HFF-Myc (cell line): ENCODE results near the gene SH2D1B.
A peak's percentile ranks its signal among the peaks of the same experiment; 100 is the strongest.

Source experiments
- DNase-seq: peaks from one replicate; pipeline ENCODE4 v3.0.0-alpha.2; 2011; ENCODE audit warnings: low read depth; ENCODE audit errors: extremely low read depth
- H3K4me3 ChIP-seq: replicated peaks from 2 replicates; pipeline ENCODE4 v1.5.1; 2011; ENCODE audit warnings: low read depth, mild to moderate bottlenecking, control low read depth, low read length
- CTCF ChIP-seq: IDR thresholded peaks from 2 replicates; pipeline ENCODE4 v1.5.1; 2012; ENCODE audit warnings: mild to moderate bottlenecking, low read depth, low read length, control low read depth; ENCODE audit errors: missing control alignments

SH2D1B gene

GRCh38 chr1:162389021-162389818, 22.7 kb downstream of the SH2D1B start:
- H3K4me3 ChIP-seq: no peak overlapping the region
- no peak for TF ChIP-seq CTCF
- peak; percentile 65 for DNase-seq

GRCh38 chr1:162388615-162389014, 23.3 kb downstream of the SH2D1B start:
- DNase-seq: no peak
- no peak overlapping the region for H3K4me3 ChIP-seq
- no peak for TF ChIP-seq CTCF

GRCh38 chr1:162388083-162388594, 23.8 kb downstream of the SH2D1B start:
- no peak for TF ChIP-seq CTCF
- H3K4me3 ChIP-seq: no peak overlapping the region
- DNase-seq: no peak

- no peak overlapping the region for H3K4me3 ChIP-seq
- TF ChIP-seq CTCF: no peak
- DNase-seq: no peak
These were observed 24.5 kb downstream of the SH2D1B start for GRCh38 chr1:162387226-162388082.

- TF ChIP-seq CTCF: no peak
- no peak overlapping the region for H3K4me3 ChIP-seq
- DNase-seq: no peak
These were observed 25.4 kb downstream of the SH2D1B start for GRCh38 chr1:162386292-162387225.

- no peak for DNase-seq
- H3K4me3 ChIP-seq: no peak overlapping the region
- no peak for TF ChIP-seq CTCF
These were observed 26.2 kb downstream of the SH2D1B start for GRCh38 chr1:162385702-162386101.
